ENCODE measurements around the gene SS18.

GRCh38 chr18:25974630-25975077 is 115.8 kb downstream of the SS18 start:
- TF ChIP-seq CTCF (conservative IDR thresholded peaks at IDR 0.05; ENCODE audit: low read length) = peak; percentile 48
- no peak for TF ChIP-seq EZH2phosphoT487 (IDR thresholded peaks at IDR 0.05; ENCODE audit: borderline replicate concordance)

Data from Loucy (cell line).